ENCODE results near the gene MAGEB17.
"Not testable (repeated sequence)": the region's sequence is repeated elsewhere in the genome, so short reads cannot be mapped to it uniquely, and the experiment has no call there.

Gene MAGEB17

GRCh38 chrX:16171944-16172343, 4.7 kb downstream of the MAGEB17 start:
- Histone ChIP-seq H3K9me3 (ENCODE audit: insufficient read depth, low read length) (peaks cover 7% of the 10 kb centered on the region), H3K27me3 (ENCODE audit: insufficient read depth, insufficient read length) (no peaks in the 10 kb centered on the region), H3K4me3 (ENCODE audit: insufficient read length, low read depth) (no peak overlapping the region), H3K4me1 (ENCODE audit: insufficient read depth, insufficient read length) (no peaks in the 10 kb centered on the region), H3K36me3 (ENCODE audit: insufficient read depth, insufficient read length, low read length) (no peaks in the 10 kb centered on the region), H3K9ac (ENCODE audit: insufficient read length, low read depth) (no peak overlapping the region)
- TF ChIP-seq YY1 (IDR thresholded peaks at IDR 0.05; ENCODE audit: insufficient read depth, insufficient read length) (no peak), ZNF274 (IDR thresholded peaks at IDR 0.05; ENCODE audit: low read depth, low read length) (no peak), SUZ12 (IDR thresholded peaks at IDR 0.05; ENCODE audit: extremely low read depth, insufficient read depth, insufficient read length) (no peak)
- no peak for DNase-seq (ENCODE audit: low read depth, low spot score)

- H3K4me1 ChIP-seq (ENCODE audit: insufficient read depth, insufficient read length) = no peaks in the 10 kb centered on the region
- no peaks in the 10 kb centered on the region for H3K36me3 ChIP-seq (ENCODE audit: insufficient read depth, insufficient read length, low read length)
- no peak overlapping the region for H3K4me3 ChIP-seq (ENCODE audit: insufficient read length, low read depth)
- H3K9me3 ChIP-seq (ENCODE audit: insufficient read depth, low read length) = peaks cover 3% of the 10 kb centered on the region
- no peaks in the 10 kb centered on the region for H3K27me3 ChIP-seq (ENCODE audit: insufficient read depth, insufficient read length)
- H3K9ac ChIP-seq (ENCODE audit: insufficient read length, low read depth) = no peak overlapping the region
- no peak for TF ChIP-seq SUZ12 (IDR thresholded peaks at IDR 0.05; ENCODE audit: extremely low read depth, insufficient read depth, insufficient read length)
- no peak for DNase-seq (ENCODE audit: low read depth, low spot score)
These were observed 5.1 kb downstream of the MAGEB17 start for GRCh38 chrX:16172391-16172790.

GRCh38 chrX:16175329-16176061, 8.2 kb downstream of the MAGEB17 start:
- no peak for DNase-seq (ENCODE audit: low read depth, low spot score)
- no peaks in the 10 kb centered on the region for H3K4me1 ChIP-seq (ENCODE audit: insufficient read depth, insufficient read length)
- H3K4me3 ChIP-seq (ENCODE audit: insufficient read length, low read depth) = no peak overlapping the region
- H3K27me3 ChIP-seq (ENCODE audit: insufficient read depth, insufficient read length) = no peaks in the 10 kb centered on the region
- no peaks in the 10 kb centered on the region for H3K36me3 ChIP-seq (ENCODE audit: insufficient read depth, insufficient read length, low read length)
- TF ChIP-seq ZNF274 (IDR thresholded peaks at IDR 0.05; ENCODE audit: low read depth, low read length) (no peak), SUZ12 (IDR thresholded peaks at IDR 0.05; ENCODE audit: extremely low read depth, insufficient read depth, insufficient read length) (no peak), YY1 (IDR thresholded peaks at IDR 0.05; ENCODE audit: insufficient read depth, insufficient read length) (no peak)
- no peak overlapping the region for H3K9ac ChIP-seq (ENCODE audit: insufficient read length, low read depth)
- H3K9me3 ChIP-seq (ENCODE audit: insufficient read depth, low read length) = peaks cover 8% of the 10 kb centered on the region

GRCh38 chrX:16177260-16177659, 10.0 kb downstream of the MAGEB17 start:
- Histone ChIP-seq H3K36me3 (ENCODE audit: insufficient read depth, insufficient read length, low read length) (no peaks in the 10 kb centered on the region), H3K27me3 (ENCODE audit: insufficient read depth, insufficient read length) (no peaks in the 10 kb centered on the region), H3K4me3 (ENCODE audit: insufficient read length, low read depth) (no peak overlapping the region), H3K9ac (ENCODE audit: insufficient read length, low read depth) (no peak overlapping the region), H3K4me1 (ENCODE audit: insufficient read depth, insufficient read length) (no peaks in the 10 kb centered on the region), H3K9me3 (ENCODE audit: insufficient read depth, low read length) (peaks cover 8% of the 10 kb centered on the region)
- no peak for TF ChIP-seq SUZ12 (IDR thresholded peaks at IDR 0.05; ENCODE audit: extremely low read depth, insufficient read depth, insufficient read length)
- no peak for TF ChIP-seq YY1 (IDR thresholded peaks at IDR 0.05; ENCODE audit: insufficient read depth, insufficient read length)
- no peak for TF ChIP-seq ZNF274 (IDR thresholded peaks at IDR 0.05; ENCODE audit: low read depth, low read length)
- DNase-seq (ENCODE audit: low read depth, low spot score) = no peak

GRCh38 chrX:16183843-16184242, 16.6 kb downstream of the MAGEB17 start:
- not testable (repeated sequence) for H3K27me3 ChIP-seq (ENCODE audit: insufficient read depth, insufficient read length); H3K9ac ChIP-seq (ENCODE audit: insufficient read length, low read depth); H3K4me1 ChIP-seq (ENCODE audit: insufficient read depth, insufficient read length); DNase-seq (ENCODE audit: low read depth, low spot score); H3K4me3 ChIP-seq (ENCODE audit: insufficient read length, low read depth); H3K36me3 ChIP-seq (ENCODE audit: insufficient read depth, insufficient read length, low read length)
- H3K9me3 ChIP-seq (ENCODE audit: insufficient read depth, low read length) = peaks cover 15% of the 10 kb centered on the region; the same call in 1 of the 2 replicates

GRCh38 chrX:16185725-16186136, 18.4 kb downstream of the MAGEB17 start:
- H3K4me1 ChIP-seq (ENCODE audit: insufficient read depth, insufficient read length) = no peaks in the 10 kb centered on the region
- peak overlapping the region; percentile 25 for H3K9ac ChIP-seq (ENCODE audit: insufficient read length, low read depth)
- H3K27me3 ChIP-seq (ENCODE audit: insufficient read depth, insufficient read length) = no peaks in the 10 kb centered on the region
- no peak for TF ChIP-seq ZNF274 (IDR thresholded peaks at IDR 0.05; ENCODE audit: low read depth, low read length)
- no peak for TF ChIP-seq SUZ12 (IDR thresholded peaks at IDR 0.05; ENCODE audit: extremely low read depth, insufficient read depth, insufficient read length)
- TF ChIP-seq YY1 (IDR thresholded peaks at IDR 0.05; ENCODE audit: insufficient read depth, insufficient read length) = no peak
- H3K36me3 ChIP-seq (ENCODE audit: insufficient read depth, insufficient read length, low read length) = no peaks in the 10 kb centered on the region
- H3K4me3 ChIP-seq (ENCODE audit: insufficient read length, low read depth) = no peak overlapping the region
- DNase-seq (ENCODE audit: low read depth, low spot score) = no peak
- H3K9me3 ChIP-seq (ENCODE audit: insufficient read depth, low read length) = peaks cover 18% of the 10 kb centered on the region; the same call in 1 of the 2 replicates

- Histone ChIP-seq H3K27me3 (ENCODE audit: insufficient read depth, insufficient read length) (no peaks in the 10 kb centered on the region), H3K9me3 (ENCODE audit: insufficient read depth, low read length) (peaks cover 18% of the 10 kb centered on the region; the same call in 1 of the 2 replicates), H3K4me3 (ENCODE audit: insufficient read length, low read depth) (no peak overlapping the region), H3K4me1 (ENCODE audit: insufficient read depth, insufficient read length) (no peaks in the 10 kb centered on the region), H3K9ac (ENCODE audit: insufficient read length, low read depth) (no peak overlapping the region), H3K36me3 (ENCODE audit: insufficient read depth, insufficient read length, low read length) (no peaks in the 10 kb centered on the region)
- peak; percentile 74 for DNase-seq (ENCODE audit: low read depth, low spot score)
- TF ChIP-seq YY1 (IDR thresholded peaks at IDR 0.05; ENCODE audit: insufficient read depth, insufficient read length) = no peak
These were observed 19.2 kb downstream of the MAGEB17 start for GRCh38 chrX:16186380-16187007.
